K562 (cell line): ENCODE measurements around the gene LEMD1. TPM values are rescaled to one million over a fixed set of nuclear protein-coding genes. Genes with fewer than 3 reads are reported as not detected.

Source experiments
- ATAC-seq: fragments of 200-7000 bp; cut with Tn5 transposase; 3 replicates; pipeline ENCODE4 v1.9.1; 2020; ENCODE audit warnings: moderate library complexity
- BruUV-seq: library from RNA; stranded (reverse); fragments of 400-500 nt; replicated peaks from 2 replicates; lab custom pipeline; 2021; lab: Mats Ljungman, UMichigan
- CTCF ChIA-PET: fragments of 300-600 bp; formaldehyde crosslinking; extraction: SDS; loops from one replicate; lab custom pipeline; 2021; ENCODE audit warnings: low intra/inter-chr PET ratio; lab: Yijun Ruan, JAX
- POLR2A ChIA-PET: fragments of 300-600, 350-650 bp; sonication (Branson Sonifier 250); formaldehyde crosslinking; extraction: SDS; loops from one replicate; lab custom pipeline; 2021; ENCODE audit warnings: antibody characterized with exemption, inconsistent platforms; lab: Yijun Ruan, JAX
- DNase-seq, 4 experiments: peaks; one replicate each; pipeline versions ENCODE4 v3.0.0 to v3.0.0-alpha.2; 2011 to 2018; ENCODE audit warnings: low spot score in 3 of 4, mixed read lengths in 3 of 4; ENCODE audit errors: extremely low read depth in 1 of 4
- FAIRE-seq: peaks from 2 replicates; lab custom pipeline; 2011; peaks lifted over from hg19 to GRCh38; lab: Jason Lieb, UNC
- H2AFZ ChIP-seq: 2 replicates; pipeline ENCODE4 v1.6.0; 2011; ENCODE audit warnings: low read depth, low read length, control low read depth, inconsistent platforms
- H3K27ac ChIP-seq: fragments of 200-600 bp; 3 replicates; pipeline ENCODE4 v1.8.0; 2011; ENCODE audit warnings: low read depth, mild to moderate bottlenecking, control low read depth, inconsistent platforms, low read length, moderate library complexity, mixed read lengths; ENCODE audit errors: extremely low read depth
- H3K27me3 ChIP-seq, 2 experiments: fragments of 300-600 bp in 1 of 2; 2 replicates in 1 of 2; 3 replicates in 1 of 2; pipeline versions ENCODE4 v1.6.0 to v1.8.0; 2011; ENCODE audit warnings: inconsistent platforms in 2 of 2, low read length in 2 of 2, mild to moderate bottlenecking in 1 of 2, mixed read lengths in 1 of 2, moderate library complexity in 1 of 2; ENCODE audit not compliant: control insufficient read depth in 2 of 2, insufficient read depth in 2 of 2
- H3K36me3 ChIP-seq: fragments of 300-600 bp; 3 replicates; pipeline ENCODE4 v1.8.0; 2011; ENCODE audit warnings: mild to moderate bottlenecking, low read length, inconsistent platforms; ENCODE audit not compliant: control insufficient read depth, insufficient read depth
- H3K4me1 ChIP-seq, 2 experiments: fragments of 200-600 bp in 1 of 2; replicated peaks in 1 of 2; 2 replicates in 1 of 2; 3 replicates in 1 of 2; pipeline versions ENCODE4 v1.5.1 to v1.8.0; 2011; ENCODE audit warnings: inconsistent platforms in 2 of 2, low read length in 2 of 2, mild to moderate bottlenecking in 1 of 2, mixed read lengths in 1 of 2, moderate library complexity in 1 of 2; ENCODE audit not compliant: control insufficient read depth in 2 of 2, insufficient read depth in 2 of 2
- H3K4me2 ChIP-seq: 2 replicates; pipeline ENCODE4 v1.6.1; 2011; ENCODE audit warnings: low read length, control low read depth, inconsistent platforms, mixed read lengths; ENCODE audit not compliant: insufficient read depth
- H3K4me3 ChIP-seq: fragments of 200-600 bp; sonication (generic), shearing (Covaris generic); 2 replicates; pipeline ENCODE4 v1.5.1; 2016; ENCODE audit warnings: control low read depth, inconsistent platforms
- H3K79me2 ChIP-seq: fragments of 200-600 bp; 3 replicates; pipeline ENCODE4 v1.8.0; 2011; ENCODE audit warnings: low read length, inconsistent platforms; ENCODE audit not compliant: control insufficient read depth, insufficient read depth
- H3K9ac ChIP-seq, 2 experiments: 2 replicates each; pipeline versions ENCODE4 v1.6.0 to v1.6.1; 2011; ENCODE audit warnings: low read depth in 2 of 2, low read length in 2 of 2, control low read depth in 1 of 2, inconsistent platforms in 1 of 2, mild to moderate bottlenecking in 1 of 2, mixed read lengths in 1 of 2; ENCODE audit not compliant: insufficient read depth in 1 of 2
- H3K9me1 ChIP-seq: one replicate; pipeline ENCODE4 v1.6.0; 2011; ENCODE audit warnings: inconsistent platforms, mild to moderate bottlenecking, low read length, moderate library complexity; ENCODE audit not compliant: control insufficient read depth, insufficient read depth
- H3K9me3 ChIP-seq: replicated peaks from 2 replicates; pipeline ENCODE4 v1.5.1; 2011; ENCODE audit warnings: low read depth, low read length, inconsistent platforms; ENCODE audit not compliant: control insufficient read depth, insufficient read depth
- H4K20me1 ChIP-seq: replicated peaks from 2 replicates; pipeline ENCODE4 v1.6.1; 2011; ENCODE audit warnings: low read length, inconsistent platforms, mixed read lengths; ENCODE audit not compliant: control insufficient read depth, insufficient read depth
- ETV6 ChIP-seq, 3 experiments: fragments of 150-350 bp in 1 of 3; sonication (generic) in 1 of 3; formaldehyde crosslinking in 1 of 3; IDR thresholded peaks; 2 replicates each; pipeline versions ENCODE4 v1.6.1 to v1.8.0; 2014 to 2022; ENCODE audit warnings: borderline replicate concordance in 2 of 3, low read depth in 2 of 3, antibody characterized with exemption in 1 of 3, low read length in 1 of 3, mild to moderate bottlenecking in 1 of 3, missing genetic modification reagents in 1 of 3
- HDAC6 ChIP-seq: IDR thresholded peaks from 2 replicates; pipeline ENCODE4 v1.6.1; 2012; ENCODE audit warnings: low read depth, mild to moderate bottlenecking, control low read depth, inconsistent platforms, low read length, moderate library complexity
- MECOM ChIP-seq: fragments of 250-450 bp; sonication (Bioruptor Pico); IDR thresholded peaks from 2 replicates; pipeline ENCODE4 v1.8.0; 2022; ENCODE audit warnings: inconsistent platforms
- RREB1 ChIP-seq: fragments of 250-450 bp; sonication (Bioruptor Pico); IDR thresholded peaks from 2 replicates; pipeline ENCODE4 v1.4.0; 2020
- TBL1XR1 ChIP-seq, 2 experiments: IDR thresholded peaks; 2 replicates each; pipeline ENCODE4 v1.6.1; 2012; ENCODE audit warnings: improper control_type of control experiment in 2 of 2, low read length in 2 of 2, mild to moderate bottlenecking in 1 of 2
- ZKSCAN8 ChIP-seq: fragments of 200-800 bp; sonication (Bioruptor generic); IDR thresholded peaks from 2 replicates; pipeline ENCODE4 v1.6.1; 2016; ENCODE audit warnings: missing genetic modification characterization, missing compliant biosample characterization
- ZNF740 ChIP-seq, 3 experiments: fragments of 200-800 bp in 1 of 3; sonication (Bioruptor generic) in 1 of 3; sonication (generic) in 1 of 3; formaldehyde crosslinking in 1 of 3; IDR thresholded peaks; 2 replicates each; pipeline versions ENCODE4 v1.6.1 to v1.8.0; 2016 to 2022; ENCODE audit warnings: mild to moderate bottlenecking in 2 of 3, missing compliant biosample characterization in 2 of 3, missing genetic modification characterization in 2 of 3, missing genetic modification reagents in 1 of 3
- WGBS: fragments of 100-300 bp; shearing (Covaris generic); methylation state at CpG from one replicate; pipeline ENCODE4 v1.1.6; 2016; ENCODE audit warnings: low coverage, mixed read lengths; ENCODE audit not compliant: insufficient coverage; ENCODE audit errors: missing lambda C conversion rate; 5-methylcytosine and 5-hydroxymethylcytosine counted together
- in situ Hi-C: fragments of 300-500 bp; cut with MboI; formaldehyde crosslinking; loops from 4 replicates; pipeline ENCODE4 v1.15.0; 2018; ENCODE audit warnings: inconsistent platforms, mixed read lengths
- intact Hi-C: fragments of 100-400 bp; cut with micrococcal nuclease; formaldehyde crosslinking; loops from 2 replicates; pipeline ENCODE4 v1.14.2; 2022
- polyA plus RNA-seq, 8 experiments: library from polyadenylated mRNA; depleted of rRNA in 4 of 8; stranded (reverse) in 5 of 8; unstranded in 3 of 8; fragments of >200 nt; fragmentation: Nextera tagmentation in 2 of 8; fragmentation: Illumina TruSeq in 1 of 8; extraction: Ambion mirVana in 2 of 8; extraction: Trizol in 1 of 8; gene quantifications; 2 replicates each; pipeline versions ENCODE4 v1.2.1 to v1.2.3, GENCODE V29; 2011 to 2014; ENCODE audit warnings: inconsistent platforms in 1 of 8, missing spikeins in 1 of 8
- total RNA-seq, 7 experiments: library from RNA; depleted of rRNA in 6 of 7; stranded (reverse); fragments of >200 nt in 6 of 7; fragmentation: Illumina TruSeq in 2 of 7; extraction: Trizol in 2 of 7; gene quantifications; 2 replicates each; pipeline versions ENCODE4 v1.2.1 to v1.2.3, GENCODE V29; 2011 to 2021; ENCODE audit warnings: low replicate concordance in 1 of 7
- TF ChIP-seq, protein P1 (sequence below), 2 experiments: IDR thresholded peaks; 2 replicates each; pipeline ENCODE4 v1.6.1; 2011; ENCODE audit warnings: borderline replicate concordance in 1 of 2, control low read depth in 1 of 2, low read depth in 1 of 2, low read length in 1 of 2, mild to moderate bottlenecking in 1 of 2, mixed read lengths in 1 of 2, moderate library complexity in 1 of 2; ENCODE audit not compliant: insufficient read depth in 1 of 2, insufficient read length in 1 of 2, poor library complexity in 1 of 2, severe bottlenecking in 1 of 2; ENCODE audit errors: extremely low read depth in 1 of 2

LEMD1 gene
- total and polyA plus RNA-seq, 9 of the 15 experiments (the other 6 are each of a cell fraction or from before 2014, with no cell fraction given): 0.11 to 2.4 (median 0.57) TPM; not detected in 1

DNA sequence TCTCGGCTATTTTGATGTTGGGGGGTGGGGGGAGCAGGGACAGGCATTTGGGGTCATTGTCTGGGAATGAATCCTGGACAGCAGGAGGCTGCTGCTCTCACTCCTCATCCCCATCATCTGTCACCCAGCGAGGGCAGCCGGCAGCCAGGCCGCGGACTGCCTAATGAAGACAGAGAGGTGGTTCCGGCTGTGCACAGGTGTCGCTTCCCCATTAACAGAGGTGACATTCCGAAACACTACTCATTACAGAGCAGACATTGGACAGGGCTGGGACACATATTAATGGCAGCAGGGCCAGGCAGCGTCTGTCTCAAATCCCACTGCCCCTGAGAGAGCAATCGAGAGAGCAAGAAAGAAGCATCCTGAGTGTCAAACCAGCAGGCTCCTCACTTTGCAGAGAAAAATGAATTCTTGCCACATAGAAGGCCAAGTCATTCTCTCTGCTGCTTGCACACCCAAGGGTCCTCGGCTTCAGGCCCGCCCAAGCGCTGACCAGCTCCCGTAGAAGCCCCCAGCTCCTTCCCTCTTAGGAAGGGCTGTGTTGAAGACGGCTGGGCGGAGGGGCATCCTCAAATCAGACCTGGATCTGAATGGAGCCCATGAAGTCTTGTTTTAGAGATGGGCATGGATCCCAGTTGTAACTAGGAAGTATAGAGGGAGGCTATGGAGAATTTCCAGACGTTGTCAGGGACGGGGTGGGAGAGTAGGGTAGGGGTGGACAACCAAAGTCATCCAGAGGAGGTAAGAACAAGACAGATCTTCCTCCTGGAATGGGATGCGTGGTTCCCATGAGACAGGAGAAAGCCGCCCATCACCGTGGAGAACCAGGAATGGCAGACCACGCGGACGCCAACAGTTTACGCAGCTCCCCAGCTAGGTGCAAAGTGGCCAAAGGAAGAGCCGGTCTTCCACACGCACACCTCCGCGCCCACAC is 8.2 kb upstream of the LEMD1 start:
- Histone ChIP-seq H3K4me2 (peak overlapping the region; percentile 87), H3K4me3 (peak overlapping the region; percentile 46), H3K9ac (peak overlapping the region in 1 of 2 experiments; percentile 79; a peak in 2 of 4 replicates), H3K27me3 (peaks cover 24 to 62% of the 10 kb centered on the region in 2 experiments), H4K20me1 (0 out of 2 replicates have a peak, but pooled peaks cover 4% of the 10 kb centered on the region), H3K79me2 (no peaks in the 10 kb centered on the region), H3K9me3 (no peaks in the 10 kb centered on the region), H3K27ac (no peak overlapping the region), H3K36me3 (no peaks in the 10 kb centered on the region), H2AFZ (peak overlapping the region; percentile 86), H3K9me1 (no peaks in the 10 kb centered on the region), H3K4me1 (peaks cover 6% of the 10 kb centered on the region in 2 experiments; a peak in 4 of 5 replicates)
- no TSS peak for BruUV-seq
- 23% methylated on average over 29 of the region's 29 CpGs for WGBS
- FAIRE-seq (no peak), ATAC-seq (no peak; the same call in 2 of the 3 replicates), DNase-seq (no peak)
- CTCF ChIA-PET: interaction anchor here (0.7 kb wide), 1 partner anchor 33 kb away, joined by 4 read pairs; no protein-coding TSS in a partner anchor
- intact Hi-C loops (loop anchor here (2.0 to 10.0 kb wide), 3 partner anchors 33 to 75 kb away; partner anchors contain the start of gene KLHDC8A), in situ Hi-C loops (no loop called here)
- POLR2A ChIA-PET: interaction anchor here (0.7 to 1.4 kb wide), 3 partner anchors 15 to 45 kb away, joined by 3 read pairs; no protein-coding TSS in a partner anchor
- 0 out of 2 replicates have a peak, but pooled peaks have one; percentile 33 for TF ChIP-seq ZNF740 (CRISPR knock-in tag; IDR thresholded peaks at IDR 0.05)
- TF ChIP-seq ZNF740 (tag; IDR thresholded peaks at IDR 0.05): no peak
- no peak for TF ChIP-seq ZKSCAN8 (CRISPR knock-in tag)
- no peak for TF ChIP-seq ETV6 (IDR thresholded peaks at IDR 0.05; ENCODE audit: borderline replicate concordance in 1 of 2, low read depth in 2 of 2, low read length in 1 of 2)
- TF ChIP-seq ETV6 (CRISPR knock-in tag; IDR thresholded peaks at IDR 0.05; ENCODE audit: borderline replicate concordance): no peak
- TF ChIP-seq HDAC6: no peak
- no peak for TF ChIP-seq MECOM (CRISPR knock-in tag)
- TF ChIP-seq RREB1 (CRISPR knock-in tag): peak; percentile 9; the same call in 1 of the 2 replicates
- TF ChIP-seq TBL1XR1 (IDR thresholded peaks at IDR 0.05; ENCODE audit: low read length in 2 of 2): no peak
- TF ChIP-seq, protein P1, sequence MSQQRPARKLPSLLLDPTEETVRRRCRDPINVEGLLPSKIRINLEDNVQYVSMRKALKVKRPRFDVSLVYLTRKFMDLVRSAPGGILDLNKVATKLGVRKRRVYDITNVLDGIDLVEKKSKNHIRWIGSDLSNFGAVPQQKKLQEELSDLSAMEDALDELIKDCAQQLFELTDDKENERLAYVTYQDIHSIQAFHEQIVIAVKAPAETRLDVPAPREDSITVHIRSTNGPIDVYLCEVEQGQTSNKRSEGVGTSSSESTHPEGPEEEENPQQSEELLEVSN (IDR thresholded peaks at IDR 0.05; ENCODE audit: borderline replicate concordance in 1 of 2, extremely low read depth in 1 of 2, insufficient read depth in 1 of 2, insufficient read length in 1 of 2, low read depth in 1 of 2, low read length in 1 of 2, poor library complexity in 1 of 2, severe bottlenecking in 1 of 2): no peak
